COLO668 (cell line): ENCODE data around the gene PLEKHA5.

Experiments used
- DNase-seq: peaks from one replicate; lab custom pipeline; 2025; ENCODE audit not compliant: unreplicated experiment; lab: John Stamatoyannopoulos, UW

PLEKHA5 gene

GRCh38 chr12:19198272-19198671 lies 68.7 kb downstream of the PLEKHA5 start:
- no peak for DNase-seq

GRCh38 chr12:19199332-19199731 lies 69.8 kb downstream of the PLEKHA5 start:
- DNase-seq: no peak

- DNase-seq: no peak
Observed at GRCh38 chr12:19200261-19200660, 70.7 kb downstream of the PLEKHA5 start.

- no peak for DNase-seq
Observed at GRCh38 chr12:19201661-19202060, 72.1 kb downstream of the PLEKHA5 start.

- DNase-seq: no peak
Observed at GRCh38 chr12:19203013-19203412, 73.5 kb downstream of the PLEKHA5 start.

GRCh38 chr12:19203539-19204506 lies 74.3 kb downstream of the PLEKHA5 start:
- no peak for DNase-seq

GRCh38 chr12:19205120-19205519 lies 75.6 kb downstream of the PLEKHA5 start:
- no peak for DNase-seq

- DNase-seq: no peak
Observed at GRCh38 chr12:19206493-19207077, 77.1 kb downstream of the PLEKHA5 start.

GRCh38 chr12:19208456-19208855 lies 78.9 kb downstream of the PLEKHA5 start:
- DNase-seq: no peak

- DNase-seq: no peak
Observed at GRCh38 chr12:19209661-19210060, 80.1 kb downstream of the PLEKHA5 start.

- DNase-seq: no peak
Observed at GRCh38 chr12:19211802-19212201, 82.3 kb downstream of the PLEKHA5 start.

GRCh38 chr12:19212245-19212644 lies 82.7 kb downstream of the PLEKHA5 start:
- DNase-seq: no peak

GRCh38 chr12:19214020-19214419 lies 84.5 kb downstream of the PLEKHA5 start:
- DNase-seq: no peak

GRCh38 chr12:19215115-19215514 lies 85.6 kb downstream of the PLEKHA5 start:
- no peak for DNase-seq

GRCh38 chr12:19217446-19217845 lies 87.9 kb downstream of the PLEKHA5 start:
- no peak for DNase-seq

- DNase-seq: no peak
Observed at GRCh38 chr12:19220205-19220604, 90.7 kb downstream of the PLEKHA5 start.

GRCh38 chr12:19220852-19221466 lies 91.4 kb downstream of the PLEKHA5 start:
- no peak for DNase-seq

GRCh38 chr12:19222558-19222957 lies 93.0 kb downstream of the PLEKHA5 start:
- no peak for DNase-seq

- no peak for DNase-seq
Observed at GRCh38 chr12:19223018-19223417, 93.5 kb downstream of the PLEKHA5 start.

GRCh38 chr12:19223695-19224094 lies 94.2 kb downstream of the PLEKHA5 start:
- no peak for DNase-seq

GRCh38 chr12:19224746-19225145 lies 95.2 kb downstream of the PLEKHA5 start:
- no peak for DNase-seq
